ENCODE data around the gene GPBAR1.
"Not testable (repeated sequence)": the region's sequence is repeated elsewhere in the genome, so short reads cannot be mapped to it uniquely, and the experiment has no call there.

GPBAR1 gene

DNA sequence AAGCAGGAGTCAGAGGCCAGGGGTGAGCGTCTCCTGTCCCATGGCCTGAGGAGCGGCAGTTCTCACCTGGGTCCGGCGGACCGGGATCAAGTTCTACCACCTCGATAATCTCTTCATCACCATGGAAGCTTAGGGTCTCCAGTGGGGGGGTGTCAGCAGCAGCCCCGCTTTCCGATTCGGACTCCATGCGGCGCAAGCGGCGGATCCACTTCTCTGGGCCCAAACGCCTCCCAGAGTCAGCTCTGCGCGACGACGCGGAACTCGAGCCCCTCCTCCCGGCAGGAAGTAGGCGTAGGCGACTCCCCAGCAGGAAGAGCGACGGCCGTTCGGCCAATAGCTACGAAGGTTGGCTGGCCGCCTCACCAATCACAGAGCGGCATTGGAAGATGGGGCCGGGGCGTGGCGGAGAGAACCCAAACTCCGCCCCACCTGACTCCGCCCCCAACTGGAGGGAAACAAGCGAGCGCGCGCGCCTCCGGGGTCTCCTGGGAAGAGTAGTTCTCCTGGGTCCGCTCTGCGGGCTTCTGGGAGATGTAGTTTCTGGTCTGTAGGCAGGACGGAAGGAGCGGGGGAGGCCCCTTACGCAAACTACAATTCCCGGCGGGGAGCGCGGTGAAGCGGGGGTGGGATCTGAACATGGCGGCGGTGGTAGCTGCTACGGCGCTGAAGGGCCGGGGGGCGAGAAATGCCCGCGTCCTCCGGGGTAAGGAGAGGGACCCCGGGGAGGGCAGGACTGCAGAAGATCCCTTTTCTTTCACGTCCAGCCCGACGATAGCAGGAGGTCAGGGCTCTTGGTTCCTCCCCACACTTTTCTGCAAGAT lies 9.3 kb downstream of the GPBAR1 start, which contains the start of the genes AAMP and PNKD:
TSS of gene AAMP (minus strand) at position 238 of the 821 bp plus-strand sequence. CDS start at position 187, 51 bp downstream.
TSS of gene PNKD (plus strand) at position 620 of the 821 bp plus-strand sequence. CDS start at position 637, 17 bp downstream.
- peak; percentile 100 for DNase-seq (ENCODE audit: low spot score)

DNA sequence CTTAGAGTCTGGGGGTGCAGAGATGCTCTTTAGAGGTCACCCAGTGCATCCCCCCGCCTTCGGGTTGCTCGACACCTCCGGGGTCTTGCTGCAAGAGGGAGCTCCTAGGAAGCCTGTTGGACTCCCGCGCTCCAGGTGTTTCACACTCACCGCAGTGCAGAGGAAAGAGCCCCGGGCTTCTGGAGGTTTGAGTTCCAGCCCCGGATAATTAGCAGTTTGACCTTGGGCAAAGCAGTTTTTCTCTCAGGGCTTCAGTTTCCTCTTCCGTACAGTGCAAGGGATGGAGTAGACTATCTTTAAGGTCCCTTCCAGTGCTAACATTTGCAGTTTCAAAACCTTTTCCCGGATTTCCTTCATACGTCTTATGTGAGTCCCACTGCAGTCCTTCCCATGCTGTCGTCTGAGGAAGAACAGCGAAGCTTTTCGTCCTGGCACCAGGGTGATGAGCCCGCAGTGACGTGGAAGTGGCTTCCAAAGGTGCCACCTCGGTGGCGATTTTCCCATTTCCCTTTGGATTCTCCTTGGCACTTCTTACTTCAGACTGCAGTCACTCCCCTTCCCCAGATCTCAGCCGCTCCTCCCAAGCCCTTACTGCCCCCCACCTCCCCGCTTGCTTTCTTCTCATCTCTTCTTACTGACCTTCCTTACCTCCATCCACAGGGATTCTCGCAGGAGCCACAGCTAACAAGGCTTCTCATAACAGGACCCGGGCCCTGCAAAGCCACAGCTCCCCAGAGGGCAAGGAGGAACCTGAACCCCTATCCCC lies 10.1 kb downstream of the GPBAR1 start:
- DNase-seq (ENCODE audit: low spot score): no peak

DNA sequence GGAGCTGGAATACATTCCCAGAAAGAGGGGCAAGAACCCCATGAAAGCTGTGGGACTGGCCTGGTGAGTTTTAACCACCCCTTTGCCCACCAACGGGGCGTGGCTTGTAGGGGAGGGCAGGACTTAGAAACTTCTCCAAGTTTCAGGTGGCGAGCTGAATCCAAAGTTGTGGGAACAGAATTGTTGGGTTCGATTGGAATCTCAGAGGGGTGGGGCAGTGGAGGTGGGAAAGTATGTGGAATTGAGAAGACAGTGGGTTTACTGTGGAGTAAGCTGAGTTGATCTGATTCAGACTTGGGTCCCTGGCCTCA lies 10.6 kb downstream of the GPBAR1 start:
- DNase-seq (ENCODE audit: low spot score): no peak

DNA sequence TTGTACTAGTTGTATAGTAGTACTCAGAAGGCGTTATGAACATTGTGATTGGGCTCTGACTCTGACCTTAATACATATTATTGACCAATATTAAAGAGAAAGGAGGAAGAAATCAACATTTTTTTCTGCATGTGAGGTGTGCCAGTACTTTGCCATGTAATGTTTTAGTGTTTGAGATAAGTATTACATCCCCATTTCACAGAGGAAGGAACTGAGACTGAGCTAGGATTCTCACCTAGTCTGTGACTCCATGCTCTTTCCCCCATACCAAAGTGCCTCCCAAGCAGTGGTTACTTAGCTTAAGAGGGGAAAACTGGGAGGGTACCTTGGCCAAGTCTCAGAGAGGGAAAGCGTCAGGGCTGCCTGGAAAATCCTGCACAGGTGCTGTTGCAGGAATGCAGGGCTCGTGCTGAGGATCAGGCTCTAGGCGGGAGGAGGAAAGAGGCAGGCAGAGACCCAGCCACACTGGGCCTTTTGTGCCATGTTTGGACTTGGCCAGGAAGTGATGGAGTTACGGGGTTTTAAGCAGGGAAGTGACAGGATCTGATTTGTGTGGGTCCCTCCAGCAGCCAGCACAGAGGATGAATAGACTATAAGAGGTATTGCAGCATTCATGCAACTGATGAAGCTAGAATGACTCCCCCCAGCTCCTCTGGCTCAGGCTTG lies 11.2 kb downstream of the GPBAR1 start:
- no peak for DNase-seq (ENCODE audit: low spot score)

DNA sequence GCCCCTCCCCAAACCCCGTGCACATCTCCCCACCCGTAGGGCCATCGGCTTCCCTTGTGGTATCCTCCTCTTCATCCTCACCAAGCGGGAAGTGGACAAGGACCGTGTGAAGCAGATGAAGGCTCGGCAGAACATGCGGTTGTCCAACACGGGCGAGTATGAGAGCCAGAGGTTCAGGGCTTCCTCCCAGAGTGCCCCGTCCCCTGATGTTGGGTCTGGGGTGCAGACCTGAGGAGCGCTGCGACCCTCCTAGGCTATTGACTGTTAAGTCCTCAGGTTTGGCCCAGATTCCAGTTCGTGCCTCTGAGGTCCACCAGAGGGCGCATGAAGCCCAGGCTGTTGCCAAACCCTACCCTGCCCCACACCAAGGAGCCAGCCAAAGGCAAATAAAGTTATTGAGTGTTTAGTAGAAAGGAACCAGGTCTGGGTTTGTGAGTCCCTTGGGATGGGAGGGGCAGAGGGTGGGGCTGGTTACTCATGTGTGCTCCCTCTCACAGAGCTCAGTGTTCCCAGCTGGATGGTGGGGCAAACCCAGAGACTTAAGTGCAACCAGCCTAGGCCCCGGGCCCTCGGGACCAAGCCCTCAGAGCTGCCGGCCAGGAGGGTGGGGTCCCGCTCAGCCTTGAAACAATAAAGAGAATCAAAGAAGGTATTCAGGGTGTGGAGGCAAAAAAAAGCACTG lies 11.9 kb downstream of the GPBAR1 start:
- peak; percentile 83 for DNase-seq (ENCODE audit: low spot score)

DNA sequence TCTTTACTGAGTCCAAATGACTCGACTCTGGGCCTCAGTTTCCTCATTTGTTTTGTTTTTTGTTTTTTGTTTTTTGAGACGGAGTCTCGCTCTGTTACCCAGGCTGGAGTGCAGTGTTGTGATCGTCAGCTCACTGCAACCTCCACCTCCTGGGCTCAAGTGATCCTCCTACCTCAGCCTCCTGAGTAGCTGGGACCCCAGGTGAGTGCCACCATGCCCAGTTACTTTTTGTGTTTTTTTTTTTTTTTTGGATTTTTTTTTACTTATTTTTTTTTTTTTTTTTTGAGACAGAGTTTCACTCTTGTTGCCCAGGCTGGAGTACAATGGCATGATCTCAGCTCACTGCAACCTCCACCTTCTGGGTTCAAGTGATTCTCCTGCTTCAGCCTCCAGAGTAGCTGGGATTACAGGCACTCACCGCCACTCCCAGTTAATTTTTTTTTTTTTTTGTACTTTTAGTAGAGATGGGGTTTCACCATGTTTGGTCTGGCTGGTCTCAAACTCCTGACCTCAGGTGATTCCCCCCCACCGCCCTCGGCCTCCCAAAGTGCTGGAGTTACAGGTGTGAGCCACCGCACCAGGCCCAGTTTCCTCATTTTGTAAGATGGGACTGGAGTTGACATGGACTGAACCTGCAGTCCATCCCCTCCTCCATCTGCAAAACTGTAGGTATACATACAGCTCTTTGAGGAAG lies 12.5 kb downstream of the GPBAR1 start:
- DNase-seq (ENCODE audit: low spot score): not testable (repeated sequence)

DNA sequence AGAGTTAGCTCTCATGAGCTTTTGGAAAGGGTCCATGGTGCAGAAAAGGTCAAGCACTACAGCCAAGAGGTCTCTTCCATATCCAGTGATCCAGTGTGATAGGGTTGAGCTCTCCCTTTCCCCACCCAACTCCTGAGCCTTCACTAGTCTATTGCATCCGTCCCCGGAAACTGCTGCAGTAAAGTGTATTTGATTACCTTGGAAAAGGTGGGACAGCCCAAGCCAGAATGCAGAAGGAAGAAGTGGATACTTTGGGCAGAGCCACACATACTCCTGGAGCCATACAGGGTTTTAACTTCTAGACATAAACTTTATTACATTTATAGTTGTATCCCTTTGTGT lies 13.1 kb downstream of the GPBAR1 start:
- DNase-seq (ENCODE audit: low spot score): no peak

DNA sequence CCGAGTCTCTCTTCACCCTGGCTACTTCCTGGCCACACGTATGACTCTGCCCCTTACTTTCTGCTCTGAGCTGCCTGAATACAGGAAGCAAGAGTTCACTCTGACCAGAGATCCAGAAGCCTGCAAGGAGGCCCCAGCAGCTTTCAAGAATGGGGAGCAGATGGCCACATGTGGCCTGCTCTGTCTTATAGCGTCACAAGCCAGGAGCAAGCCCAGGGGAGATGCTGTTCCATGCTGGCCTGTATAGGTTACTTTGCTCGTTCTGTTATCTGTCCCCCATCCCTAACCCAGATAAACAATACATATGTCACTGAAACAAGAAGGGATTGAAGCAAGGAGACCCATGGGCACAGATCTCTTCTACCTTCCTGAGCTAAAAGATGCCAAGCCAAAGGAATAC lies 13.8 kb downstream of the GPBAR1 start:
- DNase-seq (ENCODE audit: low spot score): no peak

DNA sequence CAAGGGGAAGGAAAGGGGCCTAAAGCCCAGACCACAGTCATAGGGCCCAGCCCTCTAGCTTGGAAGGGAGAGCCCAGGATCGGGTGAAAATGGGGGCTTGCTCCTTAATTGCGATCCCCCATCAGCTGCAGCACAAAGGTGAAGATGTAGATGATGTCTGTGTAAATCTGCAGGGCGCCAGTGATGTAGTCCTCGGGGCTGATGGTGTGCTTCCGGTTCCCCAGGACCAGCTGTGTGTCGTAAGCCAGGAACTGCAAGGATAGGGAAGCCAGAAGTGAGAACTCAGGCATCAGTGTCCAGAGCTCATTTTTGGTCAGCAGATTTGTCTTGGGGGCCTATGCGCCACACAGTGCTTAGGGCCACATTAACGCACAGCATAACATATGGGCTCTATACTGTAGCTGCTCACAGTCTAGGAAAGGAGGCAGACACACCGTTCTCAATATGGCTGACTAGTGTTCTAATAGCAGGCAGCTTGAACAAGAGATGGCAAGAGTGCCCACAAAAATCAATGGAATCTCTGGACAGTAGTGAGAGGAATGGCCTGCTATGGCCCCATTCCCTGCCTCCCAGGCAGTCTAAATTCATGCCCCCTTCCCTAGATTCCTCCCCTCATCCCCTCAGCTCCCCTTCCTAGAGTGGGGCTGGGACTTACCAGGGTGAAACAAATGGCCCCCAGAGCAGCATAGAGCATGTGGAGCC lies 14.7 kb downstream of the GPBAR1 start:
- no peak for DNase-seq (ENCODE audit: low spot score)

DNA sequence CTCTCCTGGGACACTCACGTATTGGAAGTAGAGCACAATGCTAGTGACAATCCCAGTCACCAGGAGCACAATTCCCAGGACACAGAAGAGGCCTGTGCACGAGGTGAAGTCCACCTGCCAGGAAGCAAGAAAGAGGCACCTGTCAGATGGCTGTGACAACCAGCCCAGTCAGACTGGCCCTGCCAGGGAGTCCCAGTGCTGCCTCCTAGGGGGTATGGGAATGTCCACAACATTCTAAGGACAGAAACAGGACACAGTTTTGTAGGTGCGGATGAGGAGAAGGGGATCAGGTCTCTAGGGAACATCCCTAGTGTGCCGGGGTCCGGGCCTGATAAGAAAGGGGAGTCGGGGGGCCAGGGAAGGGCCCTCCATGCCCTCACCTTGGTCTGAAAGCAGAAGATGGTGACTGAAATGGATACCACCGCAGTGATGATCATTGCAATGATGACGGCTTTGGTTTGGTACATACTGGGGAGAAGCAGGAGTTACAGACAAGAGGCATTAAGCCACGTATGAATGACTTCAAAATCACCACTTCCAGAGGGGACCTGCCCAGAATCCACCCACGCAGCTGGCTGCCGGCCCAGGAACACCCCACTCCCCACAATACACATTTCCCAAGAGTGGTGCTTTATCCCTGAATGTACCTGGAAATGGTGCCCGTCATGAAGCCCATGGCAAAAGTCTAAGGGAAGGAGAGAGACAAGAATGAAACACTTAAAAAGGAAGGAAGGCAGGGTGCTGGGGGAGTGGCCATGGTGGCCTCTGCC lies 16.4 kb downstream of the GPBAR1 start:
- no peak for DNase-seq (ENCODE audit: low spot score)

DNA sequence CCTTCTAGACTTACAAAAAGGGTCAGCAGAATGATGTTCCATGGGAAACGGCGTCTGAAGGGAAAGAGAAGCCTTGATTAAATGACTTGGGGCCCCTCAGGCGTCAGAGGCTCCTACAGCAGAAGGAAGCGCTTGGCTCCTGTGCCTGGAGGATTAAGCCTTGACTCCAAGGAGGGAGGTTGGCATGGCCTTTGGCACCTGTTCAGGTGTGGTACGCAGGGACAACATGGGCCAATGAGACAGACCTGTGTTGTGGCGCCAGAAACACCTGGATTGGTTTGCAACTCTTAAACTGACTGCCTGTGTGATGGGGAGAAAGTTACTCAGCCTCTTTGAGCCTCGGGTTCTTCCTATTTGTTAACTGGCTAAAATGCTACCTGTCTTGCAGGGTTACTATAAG lies 17.1 kb downstream of the GPBAR1 start:
- DNase-seq (ENCODE audit: low spot score): no peak

DNA sequence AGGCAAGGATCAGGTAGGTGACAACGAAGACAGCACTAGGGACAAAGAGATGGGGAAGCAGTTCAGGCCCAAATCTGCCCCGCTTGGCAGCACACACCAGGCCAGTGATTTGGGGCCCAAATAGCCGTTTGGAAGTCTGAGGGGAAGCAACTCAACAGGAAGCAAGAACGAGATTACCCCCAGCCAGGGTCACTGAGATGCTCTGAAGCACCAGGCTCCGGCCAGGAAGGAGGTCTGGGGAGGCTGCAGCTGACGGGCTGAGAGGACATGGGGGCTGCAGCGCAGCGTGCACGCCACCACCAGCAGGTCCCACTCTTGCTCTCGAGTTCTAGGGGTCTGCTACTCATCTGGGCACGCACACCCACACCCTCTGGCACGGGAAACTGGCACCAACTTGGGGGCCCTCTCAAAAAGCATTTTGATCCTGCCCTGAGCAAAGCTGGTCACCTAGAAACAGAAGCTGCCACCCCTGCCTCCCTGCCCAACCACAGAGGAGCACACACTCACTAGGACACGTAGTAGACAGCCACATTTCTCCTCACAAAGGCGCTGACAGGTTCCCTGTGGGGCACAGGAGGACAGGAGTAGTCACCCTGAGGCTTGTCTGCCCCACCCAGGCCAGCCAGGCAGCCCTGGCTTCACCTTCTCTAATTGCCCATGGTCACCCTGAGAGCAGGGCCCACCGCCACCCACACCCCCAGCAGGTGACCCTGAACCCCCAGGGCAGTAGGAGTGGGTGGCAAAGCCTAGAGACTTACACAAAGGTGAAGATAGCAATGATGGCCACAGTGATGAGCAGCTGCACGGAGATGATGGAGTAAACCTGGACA lies 17.9 kb downstream of the GPBAR1 start:
- no peak for DNase-seq (ENCODE audit: low spot score)

DNA sequence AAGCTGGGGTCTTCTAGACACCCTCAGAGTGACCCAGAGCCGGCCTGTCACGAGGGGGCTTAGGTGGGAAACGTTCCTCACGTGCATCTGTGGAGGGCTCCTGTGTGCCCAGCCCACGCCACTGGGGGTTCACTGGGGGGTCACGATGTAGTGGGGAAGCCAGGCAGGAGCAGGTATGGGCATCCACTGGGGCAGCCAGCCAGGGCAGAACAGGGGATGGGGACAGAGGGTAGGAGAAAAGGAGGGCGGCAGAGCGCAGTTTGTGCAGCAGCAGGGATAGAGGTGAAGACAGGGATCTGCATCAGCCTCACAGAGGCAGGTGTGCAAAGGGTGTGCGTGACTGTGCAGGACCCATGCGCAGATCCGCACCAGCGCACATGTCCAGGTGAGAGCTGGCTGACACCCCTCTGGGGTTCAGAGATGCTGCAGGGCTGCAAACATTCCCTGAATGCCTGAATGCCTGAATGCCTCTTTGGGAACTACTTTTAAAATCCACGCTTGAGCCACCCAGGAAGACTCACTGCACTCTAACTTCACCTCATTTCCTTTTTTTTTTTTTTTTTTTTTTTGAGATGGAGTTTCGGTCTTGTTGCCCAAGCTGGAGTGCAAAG lies 19.6 kb downstream of the GPBAR1 start:
- no peak for DNase-seq (ENCODE audit: low spot score)

DNA sequence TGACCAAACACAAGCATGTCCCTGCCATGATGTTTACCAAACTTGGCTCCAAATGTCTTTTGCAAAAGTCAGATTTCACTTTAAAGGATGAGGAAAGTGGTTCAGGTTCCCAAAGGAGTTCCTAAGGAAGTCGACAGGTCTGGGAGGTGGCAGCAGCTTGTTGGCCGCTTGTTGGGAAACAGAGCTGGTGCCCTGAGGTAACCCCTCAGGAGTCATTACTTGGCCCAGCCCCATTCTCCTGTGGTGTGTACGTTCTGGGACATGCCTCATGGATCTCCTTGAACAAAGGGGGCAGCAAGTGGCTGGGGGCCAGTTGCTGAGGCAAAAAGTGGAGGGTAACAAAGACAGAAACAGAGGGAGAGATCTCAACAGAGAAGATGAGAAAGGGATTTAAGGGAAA lies 20.6 kb downstream of the GPBAR1 start:
- no peak for DNase-seq (ENCODE audit: low spot score)

DNA sequence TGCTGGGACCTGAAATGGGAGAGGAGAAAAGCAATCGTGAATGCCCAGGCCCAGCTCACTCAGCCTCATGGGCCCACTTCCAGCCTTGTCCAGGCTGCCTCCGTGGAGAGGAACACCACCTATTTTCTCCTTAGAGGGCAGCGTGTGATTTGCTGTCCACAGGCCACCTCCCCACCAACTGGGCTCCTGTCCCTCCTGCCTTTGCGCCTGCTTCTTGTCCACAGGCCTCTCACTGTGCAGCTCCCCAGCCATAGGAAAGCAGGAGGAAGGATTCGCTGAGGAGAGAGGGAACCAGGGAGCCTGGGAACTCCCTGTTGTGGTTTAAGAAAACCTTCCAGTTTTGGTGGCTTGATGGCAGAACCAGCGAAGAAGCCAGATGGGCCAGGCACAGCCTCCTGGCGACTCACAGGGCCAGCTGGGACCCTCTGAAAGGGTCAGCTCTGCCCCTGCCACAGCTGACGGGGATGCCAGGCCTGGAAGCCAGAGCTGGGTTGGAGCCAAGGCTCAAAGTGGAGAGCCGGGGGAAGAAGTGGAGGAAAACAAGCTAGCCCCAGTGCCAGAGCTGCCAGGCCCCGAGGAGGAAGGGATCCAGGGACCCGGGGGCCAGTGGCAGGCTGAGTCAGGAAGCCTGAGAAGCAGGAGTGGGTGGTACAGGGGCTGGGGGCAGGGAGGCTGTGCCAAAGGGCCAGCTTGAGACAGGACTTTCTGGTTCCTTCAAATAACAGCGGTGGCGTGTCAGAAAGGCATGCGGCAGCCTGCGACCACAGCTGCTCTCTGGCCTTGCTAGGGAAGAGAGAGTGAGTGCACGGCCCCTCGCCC lies 21.6 kb downstream of the GPBAR1 start:
- DNase-seq (ENCODE audit: low spot score): no peak

DNA sequence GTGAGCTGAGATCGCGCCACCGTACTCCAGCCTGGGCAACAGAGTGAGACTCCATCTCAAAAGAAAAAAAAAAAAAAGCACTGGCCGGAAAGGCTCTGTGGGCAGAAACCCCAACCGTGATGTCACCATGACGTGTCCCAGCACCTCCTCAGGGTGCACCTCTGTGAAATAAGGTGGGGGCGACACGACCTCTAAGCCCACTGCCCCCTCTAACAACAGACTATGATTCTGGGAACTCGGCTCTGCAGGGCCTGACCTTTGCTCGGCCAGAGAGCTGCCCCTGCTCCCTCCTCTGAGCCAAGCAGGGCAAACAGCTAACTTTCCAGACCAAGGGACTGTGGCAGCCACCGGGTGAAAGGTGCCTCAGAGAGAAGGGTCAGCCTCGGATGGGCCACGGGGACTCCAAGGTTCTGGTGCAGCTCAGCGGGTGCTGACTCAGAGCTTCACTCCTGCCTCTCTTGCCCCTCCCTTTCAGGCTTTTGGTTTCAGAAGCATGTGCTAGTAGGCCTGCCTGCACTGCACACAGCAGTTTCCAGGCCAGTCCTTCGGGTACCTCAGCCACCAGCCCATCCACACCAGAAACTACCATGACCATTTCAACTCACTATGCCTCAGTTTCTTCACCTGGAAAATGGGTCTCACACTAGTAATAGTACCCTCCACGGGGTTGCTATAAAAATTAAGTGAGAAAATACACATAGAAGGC lies 23.4 kb downstream of the GPBAR1 start:
- no peak for DNase-seq (ENCODE audit: low spot score)

DNA sequence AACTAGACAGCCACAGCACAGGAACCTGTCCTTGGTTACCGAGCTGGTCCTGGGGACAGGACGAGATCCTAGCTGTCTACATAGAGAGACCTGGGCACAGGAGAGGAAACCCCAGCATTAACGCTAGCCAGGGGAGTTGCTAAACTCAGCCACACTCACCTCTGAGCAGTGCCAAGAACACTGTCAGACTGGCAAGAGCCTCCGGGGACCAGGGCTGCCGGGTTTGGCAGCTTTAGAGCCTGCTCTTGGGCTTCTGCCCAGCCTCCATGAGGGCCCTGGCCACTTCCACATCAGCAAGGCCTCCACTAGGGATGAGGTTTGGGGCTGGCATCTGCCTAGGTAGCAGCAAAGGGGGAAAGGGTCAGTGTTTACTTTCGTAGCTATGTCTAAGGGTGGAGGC lies 24.8 kb downstream of the GPBAR1 start:
- no peak for DNase-seq (ENCODE audit: low spot score)
